NCI-H524 treated with DMSO at 0.1 percent for 48 hours (cell line): ENCODE measurements around the gene OOSP4A.
"Not testable (repeated sequence)": the region's sequence is repeated elsewhere in the genome, so short reads cannot be mapped to it uniquely, and the experiment has no call there.

ENCODE experiments used
- DNase-seq: peaks from one replicate; lab custom pipeline; 2025; lab: John Stamatoyannopoulos, UW

The OOSP4A gene

DNA sequence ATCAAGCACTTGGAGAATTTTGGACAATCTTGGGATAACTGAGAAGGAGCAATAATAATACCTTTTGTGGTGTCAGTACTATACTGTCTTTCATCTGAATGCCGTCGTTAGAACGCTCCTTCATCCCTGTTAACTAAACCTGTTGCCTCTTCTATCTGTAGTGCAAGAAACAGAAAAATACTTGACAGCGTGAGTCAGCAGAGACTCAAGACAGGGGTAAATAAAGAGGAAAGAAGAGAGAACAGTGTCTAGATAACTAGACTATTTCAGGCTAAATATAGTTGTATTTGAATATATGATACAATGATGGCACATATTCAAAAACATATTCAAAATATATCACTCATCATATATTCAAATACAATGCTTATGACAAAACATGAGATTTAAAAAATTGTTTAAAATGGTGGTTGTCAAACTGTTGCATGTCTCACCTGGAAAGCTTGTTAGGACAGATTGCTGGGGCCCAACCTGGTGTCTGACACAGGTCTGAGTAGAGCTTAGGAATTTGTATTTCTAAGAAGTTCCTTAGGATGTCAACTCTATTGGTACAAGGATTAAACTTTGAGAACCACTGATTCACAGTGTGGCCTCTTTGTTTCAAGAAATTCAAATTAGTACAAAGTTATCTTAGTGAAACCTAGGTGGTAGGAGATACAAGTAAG is 17.4 kb downstream of the OOSP4A start:
- DNase-seq = no peak

DNA sequence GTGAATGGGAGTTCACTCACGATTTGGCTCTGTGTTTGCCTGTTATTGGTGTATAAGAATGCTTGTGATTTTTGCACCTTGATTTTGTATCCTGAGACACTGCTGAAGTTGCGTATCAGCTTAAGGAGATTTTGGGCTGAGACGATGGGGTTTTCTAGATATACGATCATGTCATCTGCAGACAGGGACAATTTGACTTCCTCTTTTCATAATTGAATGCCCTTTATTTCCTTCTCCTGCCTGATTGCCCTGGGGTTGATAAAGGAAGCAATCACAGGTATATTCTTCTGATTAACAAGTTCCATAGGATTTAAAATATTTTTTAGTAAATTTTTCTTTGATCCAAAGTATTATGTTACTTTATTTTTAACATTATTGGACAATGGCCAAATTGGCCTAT is 18.2 kb downstream of the OOSP4A start:
- DNase-seq = not testable (repeated sequence)

DNA sequence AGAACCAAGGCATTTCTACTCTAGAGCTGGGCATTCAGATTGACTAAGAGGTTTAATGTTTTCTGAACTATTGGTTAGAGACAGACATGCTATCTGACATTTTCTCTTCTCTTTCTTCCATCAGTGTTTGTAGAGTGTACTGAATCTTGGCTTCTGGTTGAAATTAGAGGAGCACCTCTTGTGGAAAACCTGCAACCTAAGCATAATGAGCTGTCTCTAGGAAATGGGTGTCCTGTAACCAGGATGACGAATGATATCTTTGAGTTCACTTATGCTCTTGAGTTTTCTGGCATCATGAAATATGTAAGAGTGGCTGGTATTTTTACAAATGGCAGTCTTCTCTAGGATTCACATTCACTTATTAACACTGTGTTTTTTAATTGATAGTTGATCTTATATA is 19.4 kb downstream of the OOSP4A start:
- no peak for DNase-seq

DNA sequence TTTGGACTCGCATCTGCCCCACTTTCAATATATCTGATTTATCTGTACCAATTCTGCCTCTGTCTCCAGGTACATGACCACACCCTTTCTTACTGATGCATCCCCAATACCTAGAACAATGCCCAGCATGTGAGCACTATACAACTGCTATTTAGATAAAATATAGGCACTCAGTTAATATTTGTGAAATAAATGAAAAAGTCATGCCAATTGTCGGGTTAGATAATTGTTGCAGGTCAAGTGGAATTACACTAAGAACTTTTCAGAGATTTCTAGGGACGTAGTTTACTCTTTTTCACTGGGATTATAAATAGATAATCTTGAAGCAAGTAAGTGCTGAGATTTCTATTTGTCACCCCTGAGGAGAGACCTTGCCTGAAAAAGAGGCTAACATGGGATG is 20.5 kb downstream of the OOSP4A start:
- DNase-seq = no peak

DNA sequence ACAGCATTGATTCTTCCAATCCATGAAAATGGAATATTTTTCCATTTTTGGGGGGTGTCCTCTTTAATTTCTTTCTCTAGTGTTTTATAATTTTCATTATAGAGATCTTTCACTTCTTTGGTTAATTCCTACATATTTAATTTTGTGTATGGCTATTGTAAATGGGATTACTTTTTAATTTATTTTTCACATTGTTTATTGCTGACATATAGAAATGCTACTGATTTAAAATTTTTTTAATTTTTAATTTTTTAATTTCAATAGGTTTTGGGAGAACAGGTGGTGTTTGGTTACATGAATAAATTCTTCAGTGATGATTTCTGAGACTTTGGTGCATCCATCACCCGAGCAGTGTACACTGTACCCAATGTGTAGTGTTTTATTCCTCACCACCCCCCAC is 26.6 kb downstream of the OOSP4A start:
- no peak for DNase-seq

DNA sequence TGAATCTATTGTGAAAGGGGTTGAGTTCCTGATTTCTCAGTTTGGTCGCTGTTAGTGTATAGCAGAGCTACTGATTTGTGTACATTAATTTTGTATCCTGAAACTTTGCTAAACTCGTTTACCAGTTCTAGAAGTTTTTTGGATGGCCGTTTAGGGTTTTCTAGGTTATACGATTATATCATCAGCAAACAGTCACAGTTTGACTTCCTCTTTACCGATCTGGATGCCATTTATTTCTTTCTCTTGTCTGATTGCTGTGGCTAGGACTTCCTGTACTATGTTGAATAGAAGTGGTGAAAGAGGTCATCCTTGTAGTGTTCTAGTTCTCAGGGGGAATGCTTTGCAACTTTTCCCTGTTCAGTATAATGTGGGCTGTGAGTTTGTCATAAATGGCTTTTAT is 28.6 kb downstream of the OOSP4A start:
- no peak for DNase-seq

DNA sequence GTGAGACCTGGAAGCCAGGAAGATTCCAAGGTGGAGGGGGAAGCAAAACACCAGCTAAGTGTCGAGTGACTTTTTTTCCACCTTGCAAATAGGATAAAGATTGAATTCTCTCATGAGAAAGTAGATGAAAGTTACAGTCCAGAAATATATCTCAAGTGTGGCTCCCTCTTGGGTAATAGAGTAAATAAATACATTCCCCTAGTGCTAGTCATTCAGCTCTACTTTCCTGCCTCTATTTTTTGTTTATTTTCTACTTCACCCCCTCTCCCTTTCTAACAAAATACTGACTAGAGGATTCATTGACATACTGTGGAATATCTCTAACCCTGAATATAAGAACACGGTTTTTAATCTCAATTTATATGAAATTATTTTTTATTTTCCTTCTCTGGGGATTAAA is 34.0 kb downstream of the OOSP4A start:
- no peak for DNase-seq

DNA sequence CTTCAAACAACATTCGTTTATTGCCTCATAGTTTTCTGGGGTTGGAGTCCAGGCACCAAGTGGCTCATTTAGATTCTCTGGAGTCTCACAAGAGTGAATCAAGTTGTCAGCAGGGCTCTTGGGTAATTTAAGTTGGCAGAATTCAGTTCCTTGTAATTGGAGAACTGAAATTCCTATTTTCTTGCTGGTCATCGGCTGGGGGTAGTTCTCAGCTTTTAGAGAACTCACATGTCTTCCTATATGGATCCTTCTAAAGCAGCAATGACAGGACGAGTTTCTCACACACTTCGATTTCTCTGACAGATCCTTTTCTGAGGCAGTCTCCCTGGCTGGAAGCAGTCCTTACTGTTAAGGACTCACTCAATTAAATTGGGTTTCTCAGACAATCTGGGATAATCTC is 35.9 kb downstream of the OOSP4A start:
- DNase-seq = no peak

DNA sequence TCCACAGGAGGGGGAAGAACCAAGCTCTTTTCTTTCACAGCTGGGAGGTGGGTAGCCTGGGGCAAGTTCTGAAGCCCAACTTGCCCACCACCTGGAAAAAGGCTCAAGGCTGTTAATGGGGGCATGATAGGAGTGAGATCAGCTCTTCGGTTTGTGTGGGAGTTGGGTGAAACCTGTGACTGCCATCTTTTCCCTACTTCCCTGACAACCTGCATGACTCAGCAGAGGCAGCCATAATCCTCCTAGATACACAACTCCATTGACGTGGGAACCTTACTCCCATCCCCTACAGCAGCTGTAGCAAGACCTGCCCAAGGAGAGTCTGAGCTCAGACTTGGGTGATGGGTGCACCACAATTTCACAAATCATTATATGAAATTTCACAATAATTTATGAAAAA is 39.9 kb downstream of the OOSP4A start:
- DNase-seq = no peak

DNA sequence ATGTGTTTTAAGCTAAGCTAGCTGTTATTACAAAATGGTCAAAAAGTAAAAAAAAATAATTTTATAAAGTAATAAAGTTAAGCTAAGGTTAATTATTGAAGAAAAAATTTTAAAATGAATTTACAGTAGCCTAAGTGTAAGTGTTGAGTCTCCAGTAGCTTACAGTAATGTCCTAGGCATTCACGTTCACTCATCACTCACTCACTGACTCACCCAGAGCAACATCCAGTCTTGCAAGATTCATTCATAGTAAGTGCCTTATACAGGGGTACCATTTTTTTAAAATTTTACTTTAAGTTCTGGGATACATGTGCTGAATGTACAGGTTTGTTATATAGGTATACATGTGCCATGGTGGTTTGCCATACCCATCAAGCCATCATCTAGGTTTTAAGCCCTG is 41.5 kb downstream of the OOSP4A start:
- no peak for DNase-seq

DNA sequence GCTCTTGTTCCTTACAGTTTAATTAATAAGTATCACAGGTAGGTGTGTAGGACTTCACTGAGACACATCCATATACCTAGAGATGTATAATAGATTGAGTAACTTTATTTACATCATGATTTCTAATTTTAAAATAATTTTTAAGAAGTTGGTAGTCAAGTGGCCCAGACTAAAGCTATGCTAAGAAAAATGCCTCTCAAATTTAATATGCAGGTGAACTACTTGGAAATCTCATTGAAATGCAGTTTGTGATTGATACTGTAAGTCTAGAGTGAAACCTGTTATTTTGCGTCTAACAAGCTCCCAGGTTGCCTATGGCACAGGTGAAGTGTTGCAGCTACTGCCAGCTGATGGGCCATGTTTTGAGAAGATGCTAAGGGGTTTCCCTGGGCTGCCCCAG is 53.0 kb downstream of the OOSP4A start, which contains the start of gene OOSP4B:
Gene OOSP4B, plus strand, starts transcription at position 301 of the 400 bp plus-strand sequence.
- no peak for DNase-seq

DNA sequence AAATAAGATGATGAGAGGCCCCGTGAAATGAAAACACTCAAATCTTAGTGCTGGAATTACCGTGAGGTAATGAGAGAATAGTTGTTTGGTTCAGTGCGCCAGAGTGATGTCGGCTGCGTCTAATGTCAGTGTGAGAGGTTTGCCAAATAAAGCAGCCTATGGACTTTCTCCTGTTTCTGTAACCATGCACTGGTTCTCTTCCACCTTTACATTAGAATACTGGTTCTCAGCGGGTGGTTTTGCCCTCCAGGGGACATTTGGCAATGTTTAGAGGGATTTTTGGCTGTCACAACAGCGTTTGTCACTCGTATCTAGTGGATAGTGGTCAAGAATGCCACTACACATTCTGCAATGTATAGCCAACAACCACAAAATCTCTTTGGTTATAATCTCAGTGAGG is 54.2 kb downstream of the OOSP4A start:
- DNase-seq = no peak
